Esophagus muscularis mucosa (tissue), 4 donors: ENCODE data around the gene LRRTM4. TPM values are rescaled to one million over a fixed set of nuclear protein-coding genes. Genes with fewer than 3 reads are reported as not detected.

Experiments
- DNase-seq: peaks from one replicate; pipeline ENCODE4 v3.0.0-alpha.2; 2017; ENCODE audit errors: extremely low spot score
- H3K27ac ChIP-seq, 4 donors: fragments of 200-600 bp; sonication (generic); replicated peaks in 1 of 4; 1 replicate in 3 of 4; 2 replicates in 1 of 4; pipeline ENCODE4 v1.5.1; 2016 to 2019; ENCODE audit warnings: mild to moderate bottlenecking in 1 of 4
- H3K27me3 ChIP-seq, 4 donors: fragments of 200-600 bp; sonication (generic); one replicate each; pipeline versions ENCODE4 v1.5.1 to v1.6.0; 2016 to 2019
- H3K36me3 ChIP-seq, 4 donors: fragments of 200-600 bp; sonication (generic); one replicate each; pipeline ENCODE4 v1.5.1; 2016 to 2019
- H3K4me1 ChIP-seq, 4 donors: fragments of 200-600 bp; sonication (generic); one replicate each; pipeline ENCODE4 v1.5.1; 2016 to 2019
- H3K4me3 ChIP-seq, 4 donors: fragments of 200-600 bp; sonication (generic); 1 replicate in 2 of 4; 2 replicates in 2 of 4; pipeline ENCODE4 v1.5.1; 2016 to 2019; ENCODE audit warnings: mild to moderate bottlenecking in 4 of 4, moderate library complexity in 1 of 4
- H3K9me3 ChIP-seq, 4 donors: fragments of 200-600 bp; sonication (generic); 1 replicate in 3 of 4; 2 replicates in 1 of 4; pipeline ENCODE4 v1.5.1; 2016 to 2019
- CTCF ChIP-seq, 3 experiments: fragments of 200-600 bp in 2 of 3; fragments of 450-650 bp in 1 of 3; sonication (generic) in 2 of 3; IDR thresholded peaks; one replicate each; pipeline ENCODE4 v1.5.1; 2017 to 2019; ENCODE audit warnings: antibody characterized with exemption in 3 of 3, mild to moderate bottlenecking in 2 of 3, moderate library complexity in 1 of 3
- EP300 ChIP-seq: sonication (generic); formaldehyde crosslinking; IDR thresholded peaks from one replicate; pipeline ENCODE4 v1.6.1; 2017; ENCODE audit warnings: antibody characterized with exemption
- POLR2A ChIP-seq: fragments of 450-650 bp; IDR thresholded peaks from one replicate; pipeline ENCODE4 v1.6.1; 2017; ENCODE audit warnings: antibody characterized with exemption, moderate library complexity, mild to moderate bottlenecking, low read depth
- POLR2AphosphoS5 ChIP-seq, 2 donors: sonication (generic); formaldehyde crosslinking; IDR thresholded peaks; one replicate each; pipeline ENCODE4 v1.6.1; 2017; ENCODE audit warnings: antibody characterized with exemption in 2 of 2
- WGBS: methylation state at CpG from one replicate; pipeline ENCODE4 v1.1.5; 2018; 5-methylcytosine and 5-hydroxymethylcytosine counted together
- intact Hi-C: fragments of 100-400 bp; cut with DNase I; formaldehyde crosslinking; loops from one replicate; pipeline ENCODE4 v1.15.1; 2023
- total RNA-seq, 4 donors: library from RNA; depleted of rRNA; stranded (reverse); fragments of >200 nt; gene quantifications; one replicate each; pipeline versions ENCODE4 v1.1.0 to v1.2.1, GENCODE V29; 2016

Gene LRRTM4
- total RNA-seq, 4 donors from 2014 or later, result 0.17 to 0.97 (median 0.41) TPM

- 83% methylated on average over 2 of the region's 2 CpGs for WGBS
- intact Hi-C loops, result no loop called here
- H3K9me3 ChIP-seq, result no peaks in the 10 kb centered on the region
- no peaks in the 10 kb centered on the region for H3K36me3 ChIP-seq
- no peaks in the 10 kb centered on the region for H3K4me1 ChIP-seq
- DNase-seq, result no peak
- no peaks in the 10 kb centered on the region for H3K27me3 ChIP-seq
- no peak for TF ChIP-seq POLR2A
- TF ChIP-seq CTCF (IDR thresholded peaks at IDR 0.05), result no peak
- TF ChIP-seq POLR2AphosphoS5 (IDR thresholded peaks at IDR 0.05), result no peak
- no peak for TF ChIP-seq EP300
- H3K27ac ChIP-seq, result no peak overlapping the region
- no peak overlapping the region for H3K4me3 ChIP-seq
These were observed 589.6 kb downstream of the LRRTM4 start for GRCh38 chr2:76932550-76932949.

- TF ChIP-seq POLR2AphosphoS5 (IDR thresholded peaks at IDR 0.05), result no peak
- no peak for TF ChIP-seq CTCF (IDR thresholded peaks at IDR 0.05)
- no peak for TF ChIP-seq POLR2A
- 93% methylated on average over 8 of the region's 8 CpGs for WGBS
- DNase-seq, result no peak
- Histone ChIP-seq H3K4me3 (no peak overlapping the region), H3K9me3 (no peaks in the 10 kb centered on the region), H3K4me1 (no peaks in the 10 kb centered on the region), H3K36me3 (no peaks in the 10 kb centered on the region), H3K27me3 (no peaks in the 10 kb centered on the region), H3K27ac (no peak overlapping the region)
- intact Hi-C loops, result no loop called here
These were observed 592.0 kb downstream of the LRRTM4 start for GRCh38 chr2:76930056-76930744.

GRCh38 chr2:76928026-76928425 is 594.1 kb downstream of the LRRTM4 start:
- intact Hi-C loops, result no loop called here
- TF ChIP-seq CTCF (IDR thresholded peaks at IDR 0.05), result no peak
- no peak for TF ChIP-seq EP300
- TF ChIP-seq POLR2AphosphoS5 (IDR thresholded peaks at IDR 0.05), result no peak
- TF ChIP-seq POLR2A, result no peak

GRCh38 chr2:76921006-76921405 is 601.2 kb downstream of the LRRTM4 start:
- intact Hi-C loops, result no loop called here
- Histone ChIP-seq H3K9me3 (no peaks in the 10 kb centered on the region), H3K27ac (no peak overlapping the region), H3K27me3 (no peaks in the 10 kb centered on the region), H3K4me3 (no peak overlapping the region), H3K4me1 (no peaks in the 10 kb centered on the region), H3K36me3 (no peaks in the 10 kb centered on the region)
- DNase-seq, result no peak
- TF ChIP-seq CTCF (IDR thresholded peaks at IDR 0.05) (no peak), POLR2AphosphoS5 (IDR thresholded peaks at IDR 0.05) (no peak), POLR2A (no peak), EP300 (no peak)
- WGBS, result 83% methylated on average over 2 of the region's 2 CpGs

More at GRCh38 chr2:76928026-76928425, 594.1 kb downstream of the LRRTM4 start:
- no peak overlapping the region for H3K27ac ChIP-seq
- H3K27me3 ChIP-seq, result no peaks in the 10 kb centered on the region
- no peak for DNase-seq
- no peaks in the 10 kb centered on the region for H3K4me1 ChIP-seq
- no peaks in the 10 kb centered on the region for H3K9me3 ChIP-seq
- no peaks in the 10 kb centered on the region for H3K36me3 ChIP-seq
- H3K4me3 ChIP-seq, result no peak overlapping the region

GRCh38 chr2:76895469-76895868 is 626.7 kb downstream of the LRRTM4 start:
- no peaks in the 10 kb centered on the region for H3K9me3 ChIP-seq
- WGBS, result 82% methylated on average over 6 of the region's 6 CpGs
- TF ChIP-seq POLR2AphosphoS5 (IDR thresholded peaks at IDR 0.05) (no peak), EP300 (no peak), POLR2A (no peak), CTCF (IDR thresholded peaks at IDR 0.05) (no peak)

More at GRCh38 chr2:76895469-76895868, 626.7 kb downstream of the LRRTM4 start:
- Histone ChIP-seq H3K27me3 (no peaks in the 10 kb centered on the region), H3K36me3 (no peaks in the 10 kb centered on the region), H3K27ac (no peak overlapping the region), H3K4me3 (no peak overlapping the region), H3K4me1 (no peaks in the 10 kb centered on the region)
- intact Hi-C loops, result no loop called here
- no peak for DNase-seq
